ENCODE measurements around the gene YIPF5.

Gene YIPF5

GRCh38 chr5:144122081-144122480 is 48.4 kb downstream of the YIPF5 start:
- DNase-seq, result no peak

- DNase-seq, result no peak
Measured at GRCh38 chr5:144121577-144121976, 48.9 kb downstream of the YIPF5 start.

- DNase-seq, result no peak
Measured at GRCh38 chr5:144120661-144121180, 49.7 kb downstream of the YIPF5 start.

DNA sequence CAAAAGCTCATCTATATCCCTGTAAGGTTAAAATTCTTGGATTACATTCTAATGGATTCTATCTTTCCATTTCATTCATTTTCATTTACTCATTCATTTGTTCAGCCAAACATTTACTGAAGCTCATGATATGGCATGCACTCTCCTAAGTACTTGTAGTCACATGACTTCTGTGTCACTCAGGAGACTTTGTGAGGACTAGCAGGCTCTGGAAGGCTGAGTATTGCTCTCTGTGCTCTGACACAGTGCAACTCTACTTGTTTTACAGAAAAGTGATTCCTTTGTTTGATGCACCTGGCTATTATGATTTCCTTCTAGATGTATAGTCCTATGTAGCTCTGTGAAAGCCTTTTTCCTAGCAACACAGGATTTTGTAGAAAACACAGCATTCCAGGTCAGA is 53.0 kb downstream of the YIPF5 start:
- DNase-seq, result no peak

DNA sequence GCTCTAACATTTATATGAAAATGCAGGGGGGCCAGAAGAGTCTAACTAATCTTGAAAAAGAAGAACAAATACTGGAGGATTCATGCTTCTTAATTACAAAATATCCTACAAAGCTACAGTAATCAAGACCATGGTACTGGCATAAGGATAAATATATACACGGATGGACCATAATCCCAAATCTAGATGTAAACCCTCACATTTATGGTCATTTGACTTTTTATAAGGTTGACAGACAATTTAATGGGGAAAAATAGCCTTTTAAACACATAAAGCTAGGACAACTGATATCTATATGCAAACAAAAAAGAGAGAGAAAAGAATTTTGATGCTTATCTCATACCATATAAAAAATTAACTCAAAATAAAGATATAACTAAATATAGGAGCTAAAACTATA is 55.9 kb downstream of the YIPF5 start:
- no peak for DNase-seq

All from NK-92 treated with Interleukin-12 subunit alpha and Interleukin-12 subunit beta, amount 100 ng/mL, for 24 hours (cell line).